GM12865 (cell line): ENCODE results near the gene FHIT.

Experiments
- DNase-seq: peaks from one replicate; pipeline ENCODE4 v3.0.0; 2010; ENCODE audit warnings: low read depth
- H3K4me3 ChIP-seq: 2 replicates; pipeline ENCODE4 v1.5.1; 2011; ENCODE audit warnings: mild to moderate bottlenecking, low read depth, low read length, control low read depth
- TF ChIP-seq, protein P1 (sequence below): IDR thresholded peaks from 2 replicates; pipeline ENCODE4 v1.5.1; 2011; ENCODE audit warnings: low read length, control low read depth, low read depth, inconsistent platforms; ENCODE audit not compliant: insufficient read depth; ENCODE audit errors: missing control alignments

The FHIT gene

GRCh38 chr3:60009931-60010478, 1241.2 kb downstream of the FHIT start:
- H3K4me3 ChIP-seq: no peak overlapping the region
- no peak for DNase-seq
- TF ChIP-seq, protein P1, sequence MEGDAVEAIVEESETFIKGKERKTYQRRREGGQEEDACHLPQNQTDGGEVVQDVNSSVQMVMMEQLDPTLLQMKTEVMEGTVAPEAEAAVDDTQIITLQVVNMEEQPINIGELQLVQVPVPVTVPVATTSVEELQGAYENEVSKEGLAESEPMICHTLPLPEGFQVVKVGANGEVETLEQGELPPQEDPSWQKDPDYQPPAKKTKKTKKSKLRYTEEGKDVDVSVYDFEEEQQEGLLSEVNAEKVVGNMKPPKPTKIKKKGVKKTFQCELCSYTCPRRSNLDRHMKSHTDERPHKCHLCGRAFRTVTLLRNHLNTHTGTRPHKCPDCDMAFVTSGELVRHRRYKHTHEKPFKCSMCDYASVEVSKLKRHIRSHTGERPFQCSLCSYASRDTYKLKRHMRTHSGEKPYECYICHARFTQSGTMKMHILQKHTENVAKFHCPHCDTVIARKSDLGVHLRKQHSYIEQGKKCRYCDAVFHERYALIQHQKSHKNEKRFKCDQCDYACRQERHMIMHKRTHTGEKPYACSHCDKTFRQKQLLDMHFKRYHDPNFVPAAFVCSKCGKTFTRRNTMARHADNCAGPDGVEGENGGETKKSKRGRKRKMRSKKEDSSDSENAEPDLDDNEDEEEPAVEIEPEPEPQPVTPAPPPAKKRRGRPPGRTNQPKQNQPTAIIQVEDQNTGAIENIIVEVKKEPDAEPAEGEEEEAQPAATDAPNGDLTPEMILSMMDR: no peak

GRCh38 chr3:60001369-60001768, 1249.9 kb downstream of the FHIT start:
- no peak overlapping the region for H3K4me3 ChIP-seq
- DNase-seq: no peak
- TF ChIP-seq, protein P1: no peak

- TF ChIP-seq, protein P1: no peak
- H3K4me3 ChIP-seq: no peak overlapping the region
- DNase-seq: no peak
These were observed 1250.7 kb downstream of the FHIT start for GRCh38 chr3:60000311-60001105.

GRCh38 chr3:59998058-59998457, 1253.2 kb downstream of the FHIT start:
- no peak for DNase-seq
- no peak overlapping the region for H3K4me3 ChIP-seq
- TF ChIP-seq, protein P1: no peak

DNA sequence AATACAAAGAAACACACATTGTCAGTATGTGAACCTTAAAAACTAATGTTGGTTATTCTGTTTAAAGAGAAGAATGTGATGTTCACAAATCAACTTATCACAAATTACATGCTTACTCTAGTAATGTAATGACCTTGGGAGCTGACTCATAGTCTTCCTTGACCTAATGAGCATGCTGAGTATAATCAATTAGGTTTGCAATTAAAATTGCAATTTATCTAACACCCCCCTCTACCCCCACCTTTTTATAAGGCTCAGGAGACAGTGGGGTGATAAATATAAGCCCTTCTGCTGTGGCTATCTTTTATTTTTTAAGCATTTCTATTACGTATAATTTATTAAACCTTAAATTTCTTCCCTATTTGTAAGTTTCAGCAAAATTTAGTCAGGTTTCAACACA, 1253.7 kb downstream of the FHIT start:
- TF ChIP-seq, protein P1: no peak
- no peak for DNase-seq
- H3K4me3 ChIP-seq: no peak overlapping the region

DNA sequence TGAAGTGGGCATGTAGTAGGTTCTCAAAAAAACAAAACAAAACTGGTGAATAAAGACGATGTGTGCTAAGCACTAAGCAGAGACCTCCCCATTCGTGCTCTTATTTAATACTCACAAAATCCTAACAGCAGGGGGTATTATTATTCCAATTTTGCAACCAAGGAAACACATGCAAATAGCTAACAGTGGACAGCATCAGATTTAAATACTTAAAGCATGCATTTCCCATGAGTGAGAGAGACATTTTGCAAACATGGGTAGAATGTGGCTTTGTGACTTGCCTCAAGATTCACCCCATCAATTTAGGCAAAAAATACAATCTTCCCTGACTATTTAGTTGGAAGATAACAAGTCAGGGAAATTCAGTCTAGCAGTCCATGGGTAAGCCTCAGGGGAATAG, 1255.2 kb downstream of the FHIT start:
- no peak overlapping the region for H3K4me3 ChIP-seq
- TF ChIP-seq, protein P1: no peak
- DNase-seq: no peak

- H3K4me3 ChIP-seq: no peak overlapping the region
- DNase-seq: no peak
- TF ChIP-seq, protein P1: no peak
These were observed 1255.7 kb downstream of the FHIT start for GRCh38 chr3:59995563-59995962.
